ENCODE measurements around the gene RASGRP1.

The RASGRP1 gene

DNA sequence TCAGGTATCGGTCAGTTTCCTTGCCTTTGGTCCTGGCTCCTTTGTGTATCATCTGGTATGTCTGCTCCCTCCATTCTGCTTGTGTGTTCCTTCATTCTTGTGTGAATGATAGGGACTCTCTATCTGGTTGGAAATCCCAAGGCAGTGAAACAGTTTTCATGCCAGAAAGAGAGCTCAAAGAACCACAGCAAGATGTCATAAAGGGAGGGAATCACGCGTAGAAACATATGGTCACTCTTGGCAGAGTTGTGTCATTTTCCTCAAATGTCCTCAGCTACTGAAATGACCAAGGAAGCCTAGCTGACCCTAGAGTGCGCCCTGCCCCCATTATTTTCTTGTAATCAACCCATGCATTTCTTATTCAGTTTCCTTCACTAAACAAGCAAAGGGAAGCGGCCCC is 48.0 kb downstream of the RASGRP1 start:
- no peaks in the 10 kb centered on the region for H3K36me3 ChIP-seq (ENCODE audit: control insufficient read depth in 1 of 2, insufficient read depth in 2 of 2, low read length in 2 of 2)
- H3K4me1 ChIP-seq (ENCODE audit: control insufficient read depth in 1 of 2, insufficient read depth in 2 of 2, low read length in 2 of 2): no peaks in the 10 kb centered on the region
- no peaks in the 10 kb centered on the region for H3K9me3 ChIP-seq (ENCODE audit: control insufficient read depth in 1 of 2, low read length in 2 of 2)
- H3K9ac ChIP-seq (ENCODE audit: low read depth in 1 of 2, low read length in 2 of 2): no peak overlapping the region
- H3K27ac ChIP-seq (ENCODE audit: low read depth, low read length): no peak overlapping the region
- peaks cover 0 to 3% of the 10 kb centered on the region in 2 donors for H3K27me3 ChIP-seq (ENCODE audit: control insufficient read depth in 1 of 2, insufficient read depth in 2 of 2, low read length in 2 of 2)
- no peak overlapping the region for H3K4me3 ChIP-seq (ENCODE audit: low read depth in 1 of 2, low read length in 2 of 2)

DNA sequence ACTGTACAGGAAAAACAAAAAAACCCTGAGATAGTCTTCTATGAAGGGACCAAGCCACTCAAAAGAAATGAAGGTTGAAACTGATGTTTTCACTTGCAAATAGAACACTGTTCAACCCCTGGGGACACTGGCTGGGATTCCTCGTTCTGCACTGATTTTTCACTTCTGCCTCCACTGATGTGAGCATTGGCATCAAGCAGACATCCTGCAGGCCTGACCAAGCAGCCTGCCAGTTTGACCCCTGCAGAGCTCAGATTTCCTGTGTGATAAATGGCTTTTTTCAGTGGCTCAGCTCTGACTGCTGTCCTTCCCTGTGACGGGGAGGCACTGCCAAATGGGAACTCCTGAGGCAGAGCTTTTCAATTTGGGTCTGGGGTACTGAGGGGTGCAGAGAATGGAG is 50.0 kb downstream of the RASGRP1 start:
- Histone ChIP-seq H3K36me3 (ENCODE audit: control insufficient read depth in 1 of 2, insufficient read depth in 2 of 2, low read length in 2 of 2) (no peaks in the 10 kb centered on the region), H3K4me1 (ENCODE audit: control insufficient read depth in 1 of 2, insufficient read depth in 2 of 2, low read length in 2 of 2) (no peaks in the 10 kb centered on the region), H3K9ac (ENCODE audit: low read depth in 1 of 2, low read length in 2 of 2) (no peak overlapping the region), H3K27me3 (ENCODE audit: control insufficient read depth in 1 of 2, insufficient read depth in 2 of 2, low read length in 2 of 2) (peaks cover 0 to 3% of the 10 kb centered on the region in 2 donors), H3K4me3 (ENCODE audit: low read depth in 1 of 2, low read length in 2 of 2) (no peak overlapping the region), H3K9me3 (ENCODE audit: control insufficient read depth in 1 of 2, low read length in 2 of 2) (no peaks in the 10 kb centered on the region), H3K27ac (ENCODE audit: low read depth, low read length) (no peak overlapping the region)

DNA sequence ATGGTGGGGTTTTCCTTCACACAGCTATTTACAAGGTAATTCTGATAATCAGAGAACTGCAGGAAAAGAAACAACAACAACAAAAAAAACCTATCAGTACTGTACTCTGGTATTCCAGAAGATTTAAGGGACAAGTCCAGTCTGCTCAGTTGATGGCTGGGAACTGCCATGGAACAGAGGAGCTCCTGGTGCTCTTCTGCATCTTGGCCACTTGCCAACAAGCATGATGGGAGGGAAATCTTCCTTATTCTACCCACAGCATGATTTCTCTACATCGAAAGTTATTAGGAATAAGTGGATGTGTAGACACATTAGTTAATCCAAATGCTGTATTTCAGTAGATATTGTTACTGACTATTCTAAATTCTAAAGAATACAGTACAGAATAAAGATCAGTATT is 51.7 kb downstream of the RASGRP1 start:
- peaks cover 0 to under 1% of the 10 kb centered on the region in 2 donors for H3K36me3 ChIP-seq (ENCODE audit: control insufficient read depth in 1 of 2, insufficient read depth in 2 of 2, low read length in 2 of 2)
- H3K4me1 ChIP-seq (ENCODE audit: control insufficient read depth in 1 of 2, insufficient read depth in 2 of 2, low read length in 2 of 2): no peaks in the 10 kb centered on the region
- H3K27ac ChIP-seq (ENCODE audit: low read depth, low read length): no peak overlapping the region
- no peak overlapping the region for H3K4me3 ChIP-seq (ENCODE audit: low read depth in 1 of 2, low read length in 2 of 2)
- no peaks in the 10 kb centered on the region for H3K9me3 ChIP-seq (ENCODE audit: control insufficient read depth in 1 of 2, low read length in 2 of 2)
- H3K27me3 ChIP-seq (ENCODE audit: control insufficient read depth in 1 of 2, insufficient read depth in 2 of 2, low read length in 2 of 2): peaks cover 0 to 3% of the 10 kb centered on the region in 2 donors
- no peak overlapping the region for H3K9ac ChIP-seq (ENCODE audit: low read depth in 1 of 2, low read length in 2 of 2)

GRCh38 chr15:38509152-38509551 is 55.5 kb downstream of the RASGRP1 start:
- Histone ChIP-seq H3K4me3 (ENCODE audit: low read depth in 1 of 2, low read length in 2 of 2) (no peak overlapping the region), H3K4me1 (ENCODE audit: control insufficient read depth in 1 of 2, insufficient read depth in 2 of 2, low read length in 2 of 2) (no peaks in the 10 kb centered on the region), H3K36me3 (ENCODE audit: control insufficient read depth in 1 of 2, insufficient read depth in 2 of 2, low read length in 2 of 2) (peaks cover 0 to 5% of the 10 kb centered on the region in 2 donors), H3K27me3 (ENCODE audit: control insufficient read depth in 1 of 2, insufficient read depth in 2 of 2, low read length in 2 of 2) (peaks cover 0 to 3% of the 10 kb centered on the region in 2 donors), H3K27ac (ENCODE audit: low read depth, low read length) (no peak overlapping the region), H3K9ac (ENCODE audit: low read depth in 1 of 2, low read length in 2 of 2) (no peak overlapping the region), H3K9me3 (ENCODE audit: control insufficient read depth in 1 of 2, low read length in 2 of 2) (no peaks in the 10 kb centered on the region)

DNA sequence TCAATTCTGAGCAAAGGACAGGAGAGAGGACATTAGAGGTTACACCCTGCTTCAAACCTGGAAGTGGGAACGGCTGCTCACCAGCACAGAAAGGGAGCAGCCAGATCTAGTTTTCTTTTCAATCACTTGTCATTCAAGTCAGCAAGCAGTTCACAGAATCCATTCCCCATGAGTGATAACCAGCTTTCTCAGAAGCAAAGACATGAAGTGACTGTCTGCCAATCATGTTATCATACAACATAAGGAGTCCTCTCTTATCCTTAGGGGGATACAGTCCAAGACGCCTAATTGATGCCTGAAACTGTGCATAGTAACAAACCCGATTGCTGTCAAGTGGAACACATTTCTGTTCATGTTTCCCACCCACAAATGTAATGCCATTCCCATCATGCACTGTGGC is 56.0 kb downstream of the RASGRP1 start:
- Histone ChIP-seq H3K4me1 (ENCODE audit: control insufficient read depth in 1 of 2, insufficient read depth in 2 of 2, low read length in 2 of 2) (no peaks in the 10 kb centered on the region), H3K4me3 (ENCODE audit: low read depth in 1 of 2, low read length in 2 of 2) (no peak overlapping the region), H3K9ac (ENCODE audit: low read depth in 1 of 2, low read length in 2 of 2) (no peak overlapping the region), H3K36me3 (ENCODE audit: control insufficient read depth in 1 of 2, insufficient read depth in 2 of 2, low read length in 2 of 2) (peaks cover 0 to 5% of the 10 kb centered on the region in 2 donors), H3K27ac (ENCODE audit: low read depth, low read length) (no peak overlapping the region), H3K27me3 (ENCODE audit: control insufficient read depth in 1 of 2, insufficient read depth in 2 of 2, low read length in 2 of 2) (peaks cover 0 to 2% of the 10 kb centered on the region in 2 donors), H3K9me3 (ENCODE audit: control insufficient read depth in 1 of 2, low read length in 2 of 2) (no peaks in the 10 kb centered on the region)

DNA sequence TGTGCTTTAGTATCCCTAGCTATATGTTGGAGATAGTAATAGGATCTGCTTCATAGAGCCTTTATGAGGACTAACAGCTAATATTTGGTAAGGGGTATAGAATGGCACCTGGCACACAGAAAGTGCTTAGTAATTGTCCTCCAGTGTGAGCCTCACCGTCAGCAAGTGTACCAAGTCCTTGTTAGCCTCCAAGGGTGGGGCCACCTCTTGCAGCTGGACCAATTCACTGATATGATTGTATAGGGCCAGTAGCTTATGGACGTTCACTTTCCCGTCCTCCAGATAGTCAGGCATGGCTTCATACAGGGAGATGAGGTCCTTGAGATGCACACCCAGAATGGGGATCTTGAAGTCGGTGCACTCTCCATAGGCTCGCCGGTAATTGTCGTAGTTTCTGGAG is 57.0 kb downstream of the RASGRP1 start:
- Histone ChIP-seq H3K9ac (ENCODE audit: low read depth in 1 of 2, low read length in 2 of 2) (no peak overlapping the region), H3K36me3 (ENCODE audit: control insufficient read depth in 1 of 2, insufficient read depth in 2 of 2, low read length in 2 of 2) (peaks cover 0 to 8% of the 10 kb centered on the region in 2 donors), H3K27me3 (ENCODE audit: control insufficient read depth in 1 of 2, insufficient read depth in 2 of 2, low read length in 2 of 2) (no peaks in the 10 kb centered on the region), H3K4me3 (ENCODE audit: low read depth in 1 of 2, low read length in 2 of 2) (no peak overlapping the region), H3K4me1 (ENCODE audit: control insufficient read depth in 1 of 2, insufficient read depth in 2 of 2, low read length in 2 of 2) (no peaks in the 10 kb centered on the region), H3K27ac (ENCODE audit: low read depth, low read length) (no peak overlapping the region), H3K9me3 (ENCODE audit: control insufficient read depth in 1 of 2, low read length in 2 of 2) (no peaks in the 10 kb centered on the region)

DNA sequence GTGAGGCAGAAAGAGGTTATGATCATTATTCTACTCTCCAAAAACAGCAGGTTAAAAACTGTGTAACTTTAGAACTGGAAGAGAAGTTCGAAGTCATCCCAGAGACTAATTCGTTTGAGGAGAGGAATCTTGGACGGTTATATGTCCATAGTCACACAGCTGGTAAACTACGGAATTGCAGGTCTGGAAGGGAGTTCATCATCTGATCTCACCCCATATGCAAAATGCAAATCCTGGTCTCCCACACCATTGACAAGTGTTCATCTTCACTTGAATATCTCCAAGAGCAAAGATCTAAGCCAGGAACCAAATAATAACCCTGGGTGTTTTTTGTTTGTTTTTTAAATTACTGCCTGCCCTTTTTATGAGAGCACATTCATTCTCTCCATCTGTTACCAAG is 57.6 kb downstream of the RASGRP1 start:
- Histone ChIP-seq H3K27ac (ENCODE audit: low read depth, low read length) (no peak overlapping the region), H3K9me3 (ENCODE audit: control insufficient read depth in 1 of 2, low read length in 2 of 2) (no peaks in the 10 kb centered on the region), H3K36me3 (ENCODE audit: control insufficient read depth in 1 of 2, insufficient read depth in 2 of 2, low read length in 2 of 2) (peaks cover 0 to 11% of the 10 kb centered on the region in 2 donors), H3K27me3 (ENCODE audit: control insufficient read depth in 1 of 2, insufficient read depth in 2 of 2, low read length in 2 of 2) (no peaks in the 10 kb centered on the region), H3K4me3 (ENCODE audit: low read depth in 1 of 2, low read length in 2 of 2) (no peak overlapping the region), H3K4me1 (ENCODE audit: control insufficient read depth in 1 of 2, insufficient read depth in 2 of 2, low read length in 2 of 2) (no peaks in the 10 kb centered on the region), H3K9ac (ENCODE audit: low read depth in 1 of 2, low read length in 2 of 2) (no peak overlapping the region)

DNA sequence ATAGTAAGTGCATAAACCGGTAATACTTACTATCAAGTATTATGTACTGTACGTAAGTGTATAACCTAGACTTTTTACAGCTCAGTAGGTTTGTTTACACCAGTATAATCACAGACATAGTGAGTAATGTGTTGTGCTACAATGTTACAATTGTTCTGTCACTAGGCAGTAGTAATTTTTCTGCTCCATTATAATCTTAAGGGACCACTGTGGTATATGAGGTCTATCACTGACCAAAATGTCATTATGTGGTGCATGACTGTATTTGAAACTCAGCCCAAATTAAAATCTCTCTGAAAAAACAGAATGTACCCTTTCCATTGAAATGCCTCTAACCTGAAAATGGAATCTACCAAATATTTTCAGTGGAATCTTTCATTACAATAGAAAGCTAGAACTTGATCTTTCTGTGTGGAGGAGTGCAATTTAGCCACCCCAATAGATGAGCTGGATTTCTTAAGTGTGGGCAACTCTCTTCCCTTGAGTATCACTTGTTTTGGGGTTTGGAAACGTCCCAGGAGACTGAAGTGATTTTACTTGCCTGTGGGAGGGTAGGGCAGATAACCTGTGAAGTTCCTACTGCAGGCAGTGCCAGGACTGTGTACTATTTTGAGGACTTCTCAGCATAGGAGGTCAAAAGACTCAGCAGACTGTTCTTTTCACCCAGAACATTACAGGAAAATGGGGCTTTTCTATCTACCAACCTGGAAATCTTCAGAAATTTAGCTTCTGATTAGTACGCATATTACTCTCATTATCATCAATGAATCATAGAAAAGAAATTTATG is 59.7 kb downstream of the RASGRP1 start:
- H3K9ac ChIP-seq (ENCODE audit: low read depth in 1 of 2, low read length in 2 of 2): no peak overlapping the region
- no peak overlapping the region for H3K27ac ChIP-seq (ENCODE audit: low read depth, low read length)
- no peaks in the 10 kb centered on the region for H3K9me3 ChIP-seq (ENCODE audit: control insufficient read depth in 1 of 2, low read length in 2 of 2)
- H3K4me3 ChIP-seq (ENCODE audit: low read depth in 1 of 2, low read length in 2 of 2): no peak overlapping the region
- no peaks in the 10 kb centered on the region for H3K27me3 ChIP-seq (ENCODE audit: control insufficient read depth in 1 of 2, insufficient read depth in 2 of 2, low read length in 2 of 2)
- no peaks in the 10 kb centered on the region for H3K4me1 ChIP-seq (ENCODE audit: control insufficient read depth in 1 of 2, insufficient read depth in 2 of 2, low read length in 2 of 2)
- peaks cover 0 to 11% of the 10 kb centered on the region in 2 donors for H3K36me3 ChIP-seq (ENCODE audit: control insufficient read depth in 1 of 2, insufficient read depth in 2 of 2, low read length in 2 of 2)

- H3K9me3 ChIP-seq (ENCODE audit: control insufficient read depth in 1 of 2, low read length in 2 of 2): no peaks in the 10 kb centered on the region
- no peaks in the 10 kb centered on the region for H3K4me1 ChIP-seq (ENCODE audit: control insufficient read depth in 1 of 2, insufficient read depth in 2 of 2, low read length in 2 of 2)
- H3K27me3 ChIP-seq (ENCODE audit: control insufficient read depth in 1 of 2, insufficient read depth in 2 of 2, low read length in 2 of 2): no peaks in the 10 kb centered on the region
- no peak overlapping the region for H3K9ac ChIP-seq (ENCODE audit: low read depth in 1 of 2, low read length in 2 of 2)
- H3K36me3 ChIP-seq (ENCODE audit: control insufficient read depth in 1 of 2, insufficient read depth in 2 of 2, low read length in 2 of 2): peaks cover 0 to 11% of the 10 kb centered on the region in 2 donors
- no peak overlapping the region for H3K4me3 ChIP-seq (ENCODE audit: low read depth in 1 of 2, low read length in 2 of 2)
- no peak overlapping the region for H3K27ac ChIP-seq (ENCODE audit: low read depth, low read length)
Observed at GRCh38 chr15:38503496-38503895, 61.1 kb downstream of the RASGRP1 start.

GRCh38 chr15:38499651-38500050 is 65.0 kb downstream of the RASGRP1 start:
- Histone ChIP-seq H3K27ac (ENCODE audit: low read depth, low read length) (no peak overlapping the region), H3K4me1 (ENCODE audit: control insufficient read depth in 1 of 2, insufficient read depth in 2 of 2, low read length in 2 of 2) (no peaks in the 10 kb centered on the region), H3K36me3 (ENCODE audit: control insufficient read depth in 1 of 2, insufficient read depth in 2 of 2, low read length in 2 of 2) (peaks cover 4 to 6% of the 10 kb centered on the region in 2 donors), H3K4me3 (ENCODE audit: low read depth in 1 of 2, low read length in 2 of 2) (no peak overlapping the region), H3K27me3 (ENCODE audit: control insufficient read depth in 1 of 2, insufficient read depth in 2 of 2, low read length in 2 of 2) (no peaks in the 10 kb centered on the region), H3K9ac (ENCODE audit: low read depth in 1 of 2, low read length in 2 of 2) (no peak overlapping the region), H3K9me3 (ENCODE audit: control insufficient read depth in 1 of 2, low read length in 2 of 2) (no peaks in the 10 kb centered on the region)
